Endothelial cell of umbilical vein (primary cell): ENCODE measurements around the gene MRAS. TPM values are rescaled to one million over a fixed set of nuclear protein-coding genes. Genes with fewer than 3 reads are reported as not detected.

Experiments
- BruUV-seq: library from RNA; stranded (reverse); fragments of 400-500 nt; replicated peaks from 2 replicates; lab custom pipeline; 2021; lab: Mats Ljungman, UMichigan
- CTCF ChIA-PET: fragments of 300-600, 350-600 bp; sonication (Branson Sonifier 250); formaldehyde crosslinking; loops from one replicate; lab custom pipeline; 2021; ENCODE audit warnings: antibody characterized with exemption, inconsistent platforms; lab: Charles Lee
- POLR2A ChIA-PET: fragments of 300-600, 350-600 bp; sonication (Branson Sonifier 250); formaldehyde crosslinking; loops from one replicate; lab custom pipeline; 2021; ENCODE audit warnings: antibody characterized with exemption, inconsistent platforms; lab: Charles Lee
- DNase-seq: peaks from one replicate; pipeline ENCODE4 v3.0.0-alpha.2; 2011; ENCODE audit warnings: low read depth, low spot score
- FAIRE-seq: peaks from 2 replicates; lab custom pipeline; 2011; peaks lifted over from hg19 to GRCh38; lab: Jason Lieb, UNC
- H2AFZ ChIP-seq: 2 replicates; pipeline ENCODE4 v1.6.0; 2012; ENCODE audit warnings: low read depth, low read length, control low read depth, inconsistent platforms
- H3K27ac ChIP-seq: 2 replicates; pipeline ENCODE4 v1.5.1; 2011; ENCODE audit warnings: low read depth, mild to moderate bottlenecking, control low read depth, low read length, moderate library complexity; ENCODE audit not compliant: insufficient read depth
- H3K27me3 ChIP-seq, 2 experiments: 2 replicates each; pipeline versions ENCODE4 v1.6.0 to v1.6.1; 2011; ENCODE audit warnings: low read length in 2 of 2, mixed read lengths in 1 of 2; ENCODE audit not compliant: control insufficient read depth in 2 of 2, insufficient read depth in 2 of 2
- H3K36me3 ChIP-seq, 2 experiments: 2 replicates in 1 of 2; 3 replicates in 1 of 2; pipeline ENCODE4 v1.5.1; 2011; ENCODE audit warnings: low read length in 2 of 2, mild to moderate bottlenecking in 1 of 2, moderate library complexity in 1 of 2; ENCODE audit not compliant: control insufficient read depth in 2 of 2, insufficient read depth in 2 of 2; ENCODE audit errors: extremely low read depth in 1 of 2
- H3K4me1 ChIP-seq: 3 replicates; pipeline ENCODE4 v1.5.1; 2011; ENCODE audit warnings: mild to moderate bottlenecking, low read length; ENCODE audit not compliant: control insufficient read depth, insufficient read depth; ENCODE audit errors: extremely low read depth
- H3K4me2 ChIP-seq: 2 replicates; pipeline ENCODE4 v1.6.1; 2011; ENCODE audit warnings: low read length, control low read depth, mixed read lengths; ENCODE audit not compliant: insufficient read depth
- H3K4me3 ChIP-seq, 3 experiments: fragments of 200-600 bp in 1 of 3; sonication (generic), shearing (Covaris generic) in 1 of 3; replicated peaks in 1 of 3; 2 replicates each; pipeline ENCODE4 v1.5.1; 2011 to 2016; ENCODE audit warnings: control low read depth in 3 of 3, low read length in 3 of 3, mild to moderate bottlenecking in 2 of 3, inconsistent platforms in 1 of 3, low read depth in 1 of 3, moderate library complexity in 1 of 3; ENCODE audit not compliant: insufficient read depth in 1 of 3
- H3K79me2 ChIP-seq: 2 replicates; pipeline ENCODE4 v1.6.0; 2012; ENCODE audit warnings: low read length, inconsistent platforms; ENCODE audit not compliant: control insufficient read depth, insufficient read depth
- H3K9ac ChIP-seq: replicated peaks from 2 replicates; pipeline ENCODE3; 2011; ENCODE audit warnings: low read length, control low read depth; ENCODE audit not compliant: insufficient read depth; ENCODE audit errors: extremely low read depth
- H3K9me1 ChIP-seq: replicated peaks from 3 replicates; pipeline ENCODE4 v1.6.0; 2011; ENCODE audit warnings: mild to moderate bottlenecking, low read length; ENCODE audit not compliant: control insufficient read depth, insufficient read depth; ENCODE audit errors: extremely low read depth
- H3K9me3 ChIP-seq: replicated peaks from 2 replicates; pipeline ENCODE4 v1.5.1; 2012; ENCODE audit warnings: low read length, inconsistent platforms; ENCODE audit not compliant: control insufficient read depth, insufficient read depth
- H4K20me1 ChIP-seq: replicated peaks from 2 replicates; pipeline ENCODE3; 2011; ENCODE audit warnings: mild to moderate bottlenecking, low read length; ENCODE audit not compliant: control insufficient read depth, insufficient read depth; ENCODE audit errors: extremely low read depth
- EZH2 ChIP-seq: IDR thresholded peaks from 2 replicates; pipeline ENCODE4 v1.6.1; 2012; ENCODE audit warnings: borderline replicate concordance, low read depth, mild to moderate bottlenecking, moderate library complexity, low read length, inconsistent platforms; ENCODE audit not compliant: severe bottlenecking
- FOS ChIP-seq: IDR thresholded peaks from 2 replicates; pipeline ENCODE4 v1.6.1; 2011; ENCODE audit warnings: mild to moderate bottlenecking, low read length, moderate library complexity, borderline replicate concordance; ENCODE audit not compliant: insufficient read depth
- GATA2 ChIP-seq: IDR thresholded peaks from 2 replicates; pipeline ENCODE4 v1.7.0; 2011; ENCODE audit warnings: low read depth, mild to moderate bottlenecking, moderate library complexity, mixed read lengths, low read length; ENCODE audit not compliant: insufficient read length, insufficient read depth
- JUN ChIP-seq: IDR thresholded peaks from 2 replicates; pipeline ENCODE4 v1.6.1; 2011; ENCODE audit warnings: borderline replicate concordance, low read depth; ENCODE audit not compliant: insufficient read length, insufficient read depth
- MAX ChIP-seq: IDR thresholded peaks from 2 replicates; pipeline ENCODE4 v1.6.1; 2011; ENCODE audit not compliant: insufficient read depth, insufficient read length
- MYC ChIP-seq: IDR thresholded peaks from one replicate; pipeline ENCODE4 v1.6.1; 2011; ENCODE audit warnings: mild to moderate bottlenecking, low read depth, low read length
- POLR2A ChIP-seq: IDR thresholded peaks from 2 replicates; pipeline ENCODE4 v1.6.1; 2012; ENCODE audit warnings: low read depth, mild to moderate bottlenecking, control low read depth, low read length
- POLR2AphosphoS5 ChIP-seq: IDR thresholded peaks from 2 replicates; pipeline ENCODE4 v1.6.1; 2012; ENCODE audit warnings: low read depth, mild to moderate bottlenecking, control low read depth, low read length, moderate library complexity; ENCODE audit not compliant: insufficient read depth
- dilution Hi-C: fragments of 300-500 bp; cut with MboI; formaldehyde crosslinking; loops from one replicate; pipeline ENCODE4 v1.15.0; 2019; ENCODE audit warnings: low sequenced_read_pairs; ENCODE audit not compliant: extremely low pct_ligation_motif_present
- intact Hi-C: fragments of 100-400 bp; cut with micrococcal nuclease; formaldehyde crosslinking; loops from one replicate; pipeline ENCODE4 v1.10.0; 2022
- polyA plus RNA-seq, 4 experiments: library from polyadenylated mRNA; depleted of rRNA in 3 of 4; stranded (reverse) in 3 of 4; unstranded in 1 of 4; fragments of >200 nt; gene quantifications; 2 replicates each; pipeline versions ENCODE4 v1.2.1 to v1.2.3, GENCODE V29; 2011 to 2012; ENCODE audit warnings: missing spikeins in 1 of 4
- total RNA-seq: library from RNA; stranded (reverse); gene quantifications from 2 replicates; pipeline ENCODE4 v1.2.3, GENCODE V29; 2021
- TF ChIP-seq, protein P1 (sequence below), 2 donors: IDR thresholded peaks; 1 replicate in 1 of 2; 2 replicates in 1 of 2; pipeline ENCODE4 v1.5.1; 2011; ENCODE audit warnings: low read length in 2 of 2, mild to moderate bottlenecking in 2 of 2, moderate library complexity in 2 of 2, control low read depth in 1 of 2, inconsistent platforms in 1 of 2, low read depth in 1 of 2; ENCODE audit not compliant: insufficient read depth in 1 of 2; ENCODE audit errors: extremely low read depth in 1 of 2

Gene MRAS
- total and polyA plus RNA-seq, 2 donors (not counting 3 experiments of a cell fraction or from before 2014, with no cell fraction given), result 14.6 to 16.5 TPM

DNA sequence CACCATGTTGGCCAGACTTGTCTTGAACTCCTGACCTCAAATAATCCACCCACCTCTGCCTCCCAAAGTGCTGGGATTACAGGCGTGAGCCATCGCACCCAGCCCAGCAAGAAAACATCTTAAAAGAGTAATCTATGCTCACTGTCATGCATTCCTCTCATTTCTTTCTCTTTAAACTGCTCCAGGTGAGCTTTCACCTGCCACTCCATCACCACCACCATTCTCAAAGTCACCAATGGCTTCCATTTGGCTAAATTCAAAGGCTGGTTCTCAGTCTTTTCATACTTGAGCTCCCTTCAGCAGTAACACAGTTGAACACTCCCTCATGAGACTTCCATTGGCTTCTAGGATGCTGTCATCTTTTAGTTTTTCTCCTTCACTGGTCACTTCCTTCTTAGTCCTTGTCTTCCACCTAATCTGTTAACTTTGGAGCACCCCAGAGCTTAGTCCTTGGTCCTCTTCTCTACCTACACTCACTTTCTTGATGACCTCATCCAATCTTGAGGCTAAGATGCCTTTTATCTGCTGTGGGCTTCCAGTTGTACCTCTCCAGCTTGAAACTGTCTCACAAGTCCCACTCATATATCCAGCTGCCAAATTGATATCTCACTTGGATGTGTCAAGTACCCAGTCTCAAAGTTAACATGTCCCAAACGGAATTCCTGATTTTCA is 59.0 kb downstream of the MRAS start:
- H3K36me3 ChIP-seq, result no peaks in the 10 kb centered on the region
- intact Hi-C loops (no loop called here), dilution Hi-C loops (no loop called here)
- POLR2A ChIA-PET, result no interaction called here
- H3K4me2 ChIP-seq, result no peak overlapping the region
- no peaks in the 10 kb centered on the region for H3K4me1 ChIP-seq
- BruUV-seq, result no TSS peak
- no peaks in the 10 kb centered on the region for H3K9me1 ChIP-seq
- no peaks in the 10 kb centered on the region for H3K79me2 ChIP-seq
- no peak overlapping the region for H3K27ac ChIP-seq
- DNase-seq, result no peak
- no peak for FAIRE-seq
- no peak overlapping the region for H3K4me3 ChIP-seq
- TF ChIP-seq POLR2AphosphoS5, result no peak
- no peak for TF ChIP-seq GATA2
- no peak for TF ChIP-seq MAX
- TF ChIP-seq JUN, result no peak
- TF ChIP-seq MYC, result no peak
- TF ChIP-seq POLR2A, result no peak
- no peak for TF ChIP-seq FOS
- TF ChIP-seq, protein P1, sequence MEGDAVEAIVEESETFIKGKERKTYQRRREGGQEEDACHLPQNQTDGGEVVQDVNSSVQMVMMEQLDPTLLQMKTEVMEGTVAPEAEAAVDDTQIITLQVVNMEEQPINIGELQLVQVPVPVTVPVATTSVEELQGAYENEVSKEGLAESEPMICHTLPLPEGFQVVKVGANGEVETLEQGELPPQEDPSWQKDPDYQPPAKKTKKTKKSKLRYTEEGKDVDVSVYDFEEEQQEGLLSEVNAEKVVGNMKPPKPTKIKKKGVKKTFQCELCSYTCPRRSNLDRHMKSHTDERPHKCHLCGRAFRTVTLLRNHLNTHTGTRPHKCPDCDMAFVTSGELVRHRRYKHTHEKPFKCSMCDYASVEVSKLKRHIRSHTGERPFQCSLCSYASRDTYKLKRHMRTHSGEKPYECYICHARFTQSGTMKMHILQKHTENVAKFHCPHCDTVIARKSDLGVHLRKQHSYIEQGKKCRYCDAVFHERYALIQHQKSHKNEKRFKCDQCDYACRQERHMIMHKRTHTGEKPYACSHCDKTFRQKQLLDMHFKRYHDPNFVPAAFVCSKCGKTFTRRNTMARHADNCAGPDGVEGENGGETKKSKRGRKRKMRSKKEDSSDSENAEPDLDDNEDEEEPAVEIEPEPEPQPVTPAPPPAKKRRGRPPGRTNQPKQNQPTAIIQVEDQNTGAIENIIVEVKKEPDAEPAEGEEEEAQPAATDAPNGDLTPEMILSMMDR (IDR thresholded peaks at IDR 0.05; ENCODE audit: extremely low read depth in 1 of 2, insufficient read depth in 1 of 2, low read depth in 1 of 2, low read length in 2 of 2), result no peak
- TF ChIP-seq EZH2, result no peak
- no peaks in the 10 kb centered on the region for H4K20me1 ChIP-seq
- H2AFZ ChIP-seq, result no peak overlapping the region
- CTCF ChIA-PET, result interaction anchor here (2.0 kb wide), 1 partner anchor 11 kb away, joined by 11 read pairs; no protein-coding TSS in a partner anchor
- peaks cover 1 to 3% of the 10 kb centered on the region in 2 experiments for H3K27me3 ChIP-seq
- no peak overlapping the region for H3K9ac ChIP-seq
- no peaks in the 10 kb centered on the region for H3K9me3 ChIP-seq
